K562 (cell line): Measurements from ENCODE around the gene ZDHHC5. TPM values are rescaled to one million over a fixed set of nuclear protein-coding genes. Genes with fewer than 3 reads are reported as not detected.

Experiments used
- BCL6 ChIP-seq: fragments of 250-450 bp; sonication (Bioruptor Pico); IDR thresholded peaks from 2 replicates; pipeline ENCODE4 v1.4.0; 2020
- CHD1 ChIP-seq: fragments of 200-600 bp; sonication (generic); IDR thresholded peaks from one replicate; pipeline ENCODE4 v1.6.1; 2012; ENCODE audit warnings: mild to moderate bottlenecking, moderate library complexity, low read length, inconsistent platforms
- CREB3L1 ChIP-seq: fragments of 450-650 bp; IDR thresholded peaks from 2 replicates; pipeline ENCODE4 v1.6.1; 2014; ENCODE audit warnings: low read depth, mild to moderate bottlenecking, moderate library complexity, borderline replicate concordance
- CTBP1 ChIP-seq: fragments of 450-650 bp; IDR thresholded peaks from 2 replicates; pipeline ENCODE4 v1.6.1; 2016; ENCODE audit warnings: borderline replicate concordance
- CTCF ChIP-seq, 3 experiments: IDR thresholded peaks in 2 of 3; conservative IDR thresholded peaks in 1 of 3; 2 replicates each; pipeline ENCODE4 v1.5.1; 2011 to 2012; ENCODE audit warnings: low read length in 3 of 3, mild to moderate bottlenecking in 3 of 3, control low read depth in 2 of 3, improper control_type of control experiment in 1 of 3, inconsistent platforms in 1 of 3, low read depth in 1 of 3, mixed read lengths in 1 of 3, moderate library complexity in 1 of 3; ENCODE audit not compliant: insufficient read depth in 2 of 3
- ELF1 ChIP-seq: fragments of 200-800 bp; sonication (Bioruptor generic); IDR thresholded peaks from 2 replicates; pipeline ENCODE4 v1.6.1; 2016; ENCODE audit warnings: missing genetic modification characterization, missing compliant biosample characterization
- EP300 ChIP-seq: IDR thresholded peaks from 2 replicates; pipeline ENCODE4 v1.6.1; 2012; ENCODE audit warnings: low read length, improper control_type of control experiment
- FIP1L1 ChIP-seq: fragments of 200-400 bp; formaldehyde crosslinking; IDR thresholded peaks from 2 replicates; pipeline ENCODE4 v1.6.1; 2018; ENCODE audit warnings: mild to moderate bottlenecking, low read depth, low read length; ENCODE audit not compliant: poor library complexity, severe bottlenecking
- GATAD2B ChIP-seq: fragments of 450-650 bp; IDR thresholded peaks from 2 replicates; pipeline ENCODE4 v1.6.1; 2017; ENCODE audit warnings: mild to moderate bottlenecking, borderline replicate concordance
- GTF2A2 ChIP-seq: IDR thresholded peaks from 2 replicates; pipeline ENCODE4 v1.6.1; 2016; ENCODE audit warnings: mild to moderate bottlenecking, missing genetic modification characterization, missing compliant biosample characterization
- GTF3C2 ChIP-seq: IDR thresholded peaks from 3 replicates; pipeline ENCODE4 v1.6.1; 2011; ENCODE audit warnings: borderline replicate concordance, mild to moderate bottlenecking, moderate library complexity; ENCODE audit not compliant: insufficient read length; ENCODE audit errors: extremely low read depth
- ILF3 ChIP-seq: fragments of 450-650 bp; IDR thresholded peaks from 2 replicates; pipeline ENCODE4 v1.6.1; 2018; ENCODE audit warnings: antibody characterized with exemption, mild to moderate bottlenecking, moderate library complexity, borderline replicate concordance
- NONO ChIP-seq, 2 experiments: fragments of 200-400 bp in 1 of 2; fragments of 450-650 bp in 1 of 2; formaldehyde crosslinking in 1 of 2; IDR thresholded peaks; 2 replicates each; pipeline ENCODE4 v1.6.1; 2017; ENCODE audit warnings: low read depth in 2 of 2, mild to moderate bottlenecking in 2 of 2, moderate library complexity in 2 of 2, low read length in 1 of 2
- PTTG1 ChIP-seq: fragments of 450-650 bp; IDR thresholded peaks from 2 replicates; pipeline ENCODE4 v1.6.1; 2016; ENCODE audit warnings: low read depth, mild to moderate bottlenecking, missing genetic modification characterization, missing compliant biosample characterization
- RB1 ChIP-seq: fragments of 450-650 bp; IDR thresholded peaks from 2 replicates; pipeline ENCODE4 v1.6.1; 2017; ENCODE audit warnings: low read depth, mild to moderate bottlenecking
- TARDBP ChIP-seq: fragments of 450-650 bp; IDR thresholded peaks from 2 replicates; pipeline ENCODE4 v1.6.1; 2016
- ZFX ChIP-seq: sonication (generic); formaldehyde crosslinking; IDR thresholded peaks from 2 replicates; pipeline ENCODE4 v1.8.0; 2022; ENCODE audit warnings: mild to moderate bottlenecking, missing genetic modification reagents, moderate library complexity
- ZHX1 ChIP-seq: fragments of 150-350 bp; conservative IDR thresholded peaks from 2 replicates; pipeline ENCODE4 v1.6.1; 2014; ENCODE audit warnings: low read length
- polyA plus RNA-seq, 8 experiments: library from polyadenylated mRNA; depleted of rRNA in 4 of 8; stranded (reverse) in 5 of 8; unstranded in 3 of 8; fragments of >200 nt; fragmentation: Nextera tagmentation in 2 of 8; fragmentation: Illumina TruSeq in 1 of 8; extraction: Ambion mirVana in 2 of 8; extraction: Trizol in 1 of 8; gene quantifications; 2 replicates each; pipeline versions ENCODE4 v1.2.1 to v1.2.3, GENCODE V29; 2011 to 2014; ENCODE audit warnings: inconsistent platforms in 1 of 8, missing spikeins in 1 of 8
- total RNA-seq, 7 experiments: library from RNA; depleted of rRNA in 6 of 7; stranded (reverse); fragments of >200 nt in 6 of 7; fragmentation: Illumina TruSeq in 2 of 7; extraction: Trizol in 2 of 7; gene quantifications; 2 replicates each; pipeline versions ENCODE4 v1.2.1 to v1.2.3, GENCODE V29; 2011 to 2021; ENCODE audit warnings: low replicate concordance in 1 of 7

Gene ZDHHC5
- total and polyA plus RNA-seq, 9 of the 15 experiments (the other 6 are each of a cell fraction or from before 2014, with no cell fraction given): 3.8 to 64.2 (median 35.9) TPM

DNA sequence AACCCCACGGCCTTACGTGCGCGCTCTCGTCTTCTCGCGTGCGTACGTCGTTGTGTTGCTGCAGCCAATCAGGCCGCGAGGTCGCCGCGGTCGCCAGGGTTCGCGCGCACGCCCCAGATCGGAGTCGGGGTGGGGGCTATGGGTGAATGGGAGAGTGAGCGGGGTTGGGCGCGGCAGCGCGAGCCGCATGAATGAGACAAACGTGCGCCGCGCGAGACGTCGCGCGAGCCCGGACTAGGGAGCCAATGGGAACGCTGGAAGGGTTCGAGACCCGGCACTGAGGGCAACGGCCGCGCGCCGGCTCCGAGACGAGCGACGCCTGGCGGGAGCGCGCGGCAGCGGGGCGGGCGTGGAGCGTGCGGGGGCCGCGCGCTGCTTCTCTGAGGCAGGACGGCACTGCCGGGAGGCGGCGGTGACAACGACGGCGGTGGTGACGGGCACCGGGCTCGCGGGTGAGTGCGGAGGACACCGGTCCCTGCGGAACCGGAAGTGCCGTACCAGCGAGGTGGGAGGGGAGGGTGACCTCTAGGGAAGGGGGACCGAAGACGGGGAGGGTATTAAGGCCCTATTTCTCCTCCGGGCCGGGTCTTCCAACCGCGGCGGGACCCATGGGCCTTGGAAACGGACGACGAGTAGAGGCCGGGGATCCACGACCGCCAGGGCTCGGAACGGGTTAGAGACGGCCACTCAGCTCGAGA lies at the start of gene ZDHHC5 (continued):
- TF ChIP-seq ZHX1 (no peak), BCL6 (CRISPR knock-in tag) (no peak), GATAD2B (peak; percentile 87; the same call in 1 of the 2 replicates), ILF3 (peak; percentile 75; the same call in 1 of the 2 replicates), CTCF (IDR thresholded peaks at IDR 0.05 in 2 of 3, conservative IDR thresholded peaks at IDR 0.05 in 1 of 3; ENCODE audit: insufficient read depth in 2 of 3, low read depth in 1 of 3, low read length in 3 of 3) (peak; percentile 29 to 59 (median 47); a peak in 5 of 6 replicates), TARDBP (0 out of 2 replicates have a peak, but pooled peaks have one; percentile 31), CHD1 (peak; percentile 90), FIP1L1 (peak; percentile 86), NONO (IDR thresholded peaks at IDR 0.05; ENCODE audit: low read depth in 2 of 2, low read length in 1 of 2) (peak; percentile 26 to 80; a peak in 3 of 4 replicates), GTF3C2 (no peak), CREB3L1 (peak; percentile 86; the same call in 1 of the 2 replicates), PTTG1 (tag) (no peak), ZFX (CRISPR knock-in tag) (peak; percentile 82), ELF1 (tag) (no peak), EP300 (peak; percentile 11; the same call in 1 of the 2 replicates), CTBP1 (peak; percentile 99), RB1 (peak; percentile 89), GTF2A2 (tag) (no peak)
